Activated CD4-positive, CD25-positive, alpha-beta regulatory T cell (primary cell): ENCODE results near the gene MBLAC2.

Source experiments
- DNase-seq, 4 experiments: peaks; one replicate each; lab custom pipeline; 2025; lab: John Stamatoyannopoulos, UW

The MBLAC2 gene

DNA sequence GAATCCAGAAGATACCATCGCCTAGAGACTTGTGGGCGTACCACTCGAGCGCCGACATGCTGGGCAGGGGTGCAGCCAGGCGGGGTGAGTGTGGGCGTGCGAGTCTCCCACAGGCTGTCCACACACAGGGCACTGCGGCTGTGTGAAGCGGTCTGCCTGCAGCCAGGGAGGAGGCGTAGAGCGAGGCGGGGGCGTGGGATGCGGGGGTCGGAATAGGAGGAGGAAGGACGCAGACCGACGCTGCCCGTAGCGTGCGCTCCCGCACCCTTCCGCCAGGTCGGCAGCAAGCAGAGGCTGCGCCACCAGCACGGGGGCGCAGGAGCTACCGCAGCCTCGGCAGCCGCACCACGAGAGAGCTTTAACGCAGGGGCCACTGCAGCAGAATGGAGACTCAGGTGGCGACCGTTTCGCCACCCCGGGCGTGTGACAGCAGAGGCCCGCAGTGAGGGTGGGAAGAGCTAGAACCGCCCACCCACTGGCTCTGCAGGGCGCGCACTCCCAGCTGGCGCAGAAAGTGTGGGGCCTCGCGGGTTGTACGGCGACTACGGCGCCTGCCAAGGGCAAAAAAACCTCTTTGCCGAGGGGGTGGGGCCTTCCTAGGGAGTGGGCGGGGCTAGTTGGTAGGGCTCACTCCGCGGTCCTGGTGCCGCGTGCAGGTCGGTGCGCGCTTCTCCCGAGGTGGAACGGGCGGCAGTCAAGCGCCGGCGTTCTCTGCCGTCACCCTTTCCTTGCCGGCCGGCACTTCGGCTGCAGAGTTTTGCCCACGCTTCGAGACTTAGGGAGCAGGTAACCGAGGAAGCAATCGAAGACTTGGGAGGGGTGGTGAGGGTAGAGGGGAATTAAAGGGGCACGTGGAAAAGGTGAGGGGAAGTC, at the start of gene MBLAC2, which contains the start of gene POLR3G:
MBLAC2 (minus strand) TSS at position 537 of the 873 bp plus-strand sequence; CDS start at position 58, 479 bp downstream.
POLR3G (plus strand) TSS at position 630 of the 873 bp plus-strand sequence. CDS start 10,704 bp downstream, outside the sequence.
- DNase-seq, result peak; percentile 83 to 89 (median 84)

DNA sequence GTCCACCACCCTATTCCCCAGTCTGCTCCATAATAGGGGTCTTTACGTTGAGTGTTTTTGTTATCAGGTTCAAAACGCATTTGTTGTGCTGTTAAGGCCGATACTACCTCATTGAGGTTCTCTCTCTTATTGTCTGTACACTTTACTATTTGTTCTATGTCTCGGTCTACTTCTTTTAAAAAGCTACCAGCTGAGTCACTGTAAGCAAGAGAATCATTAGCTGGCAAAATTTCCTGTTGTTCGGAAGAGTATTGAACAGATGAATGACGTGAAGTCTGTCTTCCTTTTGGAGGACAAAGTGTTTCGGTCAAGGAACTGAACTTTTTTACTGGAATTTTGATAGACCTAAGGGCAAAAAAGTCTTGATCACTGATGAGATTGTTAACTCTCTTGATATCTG, 44.5 kb upstream of the MBLAC2 start:
- no peak for DNase-seq

- DNase-seq, result no peak
These were observed 44.1 kb upstream of the MBLAC2 start for GRCh38 chr5:90518661-90519060.

GRCh38 chr5:90514520-90514919, 39.9 kb upstream of the MBLAC2 start:
- DNase-seq, result no peak

DNA sequence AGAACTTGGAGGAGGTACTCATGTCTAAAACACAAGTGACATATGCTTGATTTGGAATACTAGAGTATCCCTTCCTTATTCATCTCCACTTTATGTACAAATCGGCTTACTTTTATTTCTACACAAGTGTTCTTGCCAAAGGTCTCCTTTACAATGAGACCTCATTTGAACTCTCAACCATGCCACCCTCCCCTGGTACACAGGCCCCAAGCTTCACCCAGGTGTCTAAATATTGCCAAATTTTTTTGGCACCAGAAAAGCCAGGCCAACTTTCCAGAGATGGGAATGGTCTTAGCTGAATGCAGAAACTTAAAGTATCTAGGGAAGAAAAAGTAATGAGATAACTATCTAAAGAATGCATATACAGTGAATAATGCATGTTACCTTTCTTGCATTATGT, 35.9 kb upstream of the MBLAC2 start:
- DNase-seq, result no peak

GRCh38 chr5:90506221-90506620, 31.6 kb upstream of the MBLAC2 start:
- no peak for DNase-seq

DNA sequence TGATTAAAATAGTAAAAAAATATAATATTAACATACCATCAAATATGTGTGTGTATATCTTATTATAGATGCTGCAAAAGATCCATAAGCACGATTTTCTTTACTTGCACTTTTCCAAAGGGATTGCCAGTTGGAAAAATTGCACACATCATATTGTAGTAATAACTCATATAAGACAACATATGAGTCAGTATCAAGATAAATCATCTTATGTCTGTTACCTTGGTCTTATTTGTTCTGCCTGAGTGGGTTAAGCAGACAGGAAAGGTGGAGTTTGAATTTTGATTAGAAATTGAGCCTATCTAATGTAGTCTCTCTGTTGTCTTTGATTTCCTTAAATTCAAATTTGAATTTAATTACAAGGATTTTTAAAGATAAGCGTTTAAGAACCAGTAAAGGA, 30.2 kb upstream of the MBLAC2 start:
- DNase-seq, result no peak

GRCh38 chr5:90503596-90503995, 29.0 kb upstream of the MBLAC2 start:
- no peak for DNase-seq

GRCh38 chr5:90495146-90495545, 20.6 kb upstream of the MBLAC2 start:
- DNase-seq, result no peak

DNA sequence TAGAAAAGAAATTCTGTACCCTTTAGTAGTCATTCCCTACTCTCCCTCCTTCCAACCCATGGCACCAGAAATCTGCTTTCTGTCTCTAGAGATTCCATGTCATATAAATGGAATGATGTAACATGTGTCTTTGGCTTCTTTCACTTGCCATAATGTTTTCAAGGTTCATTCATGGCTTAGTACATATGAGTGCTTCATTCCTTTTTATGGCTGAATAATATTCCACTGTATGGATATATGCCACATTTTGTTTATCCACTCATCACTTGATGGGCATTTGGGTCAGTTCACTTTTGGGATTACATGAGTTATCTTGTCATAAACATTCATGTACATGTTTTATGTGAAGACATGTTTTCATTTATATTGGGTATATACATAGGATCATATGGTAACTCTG, 19.5 kb upstream of the MBLAC2 start:
- DNase-seq, result no peak

GRCh38 chr5:90488791-90489190, 14.2 kb upstream of the MBLAC2 start:
- DNase-seq, result no peak

DNA sequence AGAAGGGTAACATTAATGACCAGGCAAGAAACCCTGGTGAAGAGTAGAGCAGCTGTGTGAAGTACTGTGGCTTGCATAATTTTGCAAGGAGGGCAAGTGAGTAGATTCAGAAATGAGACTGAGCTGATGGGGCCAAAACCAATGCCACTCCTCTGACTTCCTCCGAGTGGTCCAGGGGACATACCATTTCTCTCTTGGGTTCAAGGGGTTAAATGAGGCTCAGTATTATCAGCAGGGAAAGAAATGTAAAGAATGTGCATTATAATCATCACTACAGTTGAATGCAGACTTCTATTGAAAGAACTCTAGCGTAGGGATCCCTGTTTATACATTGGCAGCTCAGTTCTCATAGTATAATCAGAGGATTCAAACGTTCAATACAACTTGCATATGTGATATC, 10.0 kb upstream of the MBLAC2 start:
- DNase-seq, result no peak

- no peak for DNase-seq
These were observed 8.6 kb upstream of the MBLAC2 start for GRCh38 chr5:90483206-90483605.

DNA sequence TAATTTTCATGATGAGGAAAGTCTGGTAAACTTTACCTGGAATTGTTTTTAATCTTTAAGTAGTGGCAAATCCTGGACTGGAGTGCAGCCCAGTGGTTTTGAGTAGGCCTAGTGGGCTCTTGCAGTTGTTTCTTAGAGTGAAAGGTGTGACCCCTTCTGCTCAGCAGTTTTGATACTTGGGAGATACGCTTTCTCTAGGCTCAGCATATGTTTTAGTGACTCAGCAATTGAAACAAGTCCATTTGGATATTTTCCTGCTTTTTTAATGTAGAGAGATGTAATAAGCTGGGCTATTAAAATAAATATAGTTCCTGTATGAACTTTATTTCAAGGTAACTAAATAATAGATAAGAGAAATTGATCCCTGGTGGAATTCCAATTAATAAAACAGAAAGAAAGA, 6.1 kb upstream of the MBLAC2 start:
- DNase-seq, result no peak

DNA sequence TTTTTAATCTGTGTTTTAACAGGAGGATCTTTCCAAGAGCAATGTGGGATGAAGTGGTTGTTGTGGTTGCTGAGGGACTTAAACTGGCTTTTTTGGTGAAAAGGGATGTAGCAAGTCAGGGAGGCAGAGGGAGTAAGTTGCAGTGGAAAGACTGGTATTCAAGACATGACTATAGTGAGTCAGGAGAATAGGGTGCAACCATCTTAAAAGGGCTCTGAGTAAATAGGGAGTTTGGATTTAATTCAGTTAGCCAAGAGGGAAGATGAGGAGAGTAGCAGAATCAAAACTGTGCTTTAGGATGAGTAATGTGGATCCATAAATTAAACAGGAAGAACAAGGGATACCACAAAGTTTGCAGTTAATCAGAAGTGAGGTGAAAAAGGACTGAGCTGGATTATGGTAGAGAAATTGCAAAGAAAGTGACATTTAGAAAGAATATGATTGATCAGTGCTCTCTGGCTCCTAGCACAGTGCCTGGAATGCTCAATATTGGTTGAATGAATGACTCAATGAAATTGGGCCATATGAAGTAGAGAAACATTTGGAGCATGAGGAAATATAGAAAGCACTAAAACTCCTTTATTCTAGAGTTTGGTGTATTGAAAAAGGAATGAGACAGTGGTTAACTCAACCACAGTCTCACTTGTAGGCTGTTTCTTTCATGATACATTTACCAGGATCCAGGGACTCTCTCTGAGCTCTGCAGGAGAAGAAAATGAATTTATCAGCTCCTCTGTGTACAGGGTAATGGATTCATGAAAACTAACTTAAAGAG, 5.2 kb upstream of the MBLAC2 start:
- DNase-seq, result no peak

- DNase-seq, result no peak
These were observed 3.1 kb upstream of the MBLAC2 start for GRCh38 chr5:90477621-90478215.

GRCh38 chr5:90477073-90477472, 2.5 kb upstream of the MBLAC2 start:
- DNase-seq, result no peak

DNA sequence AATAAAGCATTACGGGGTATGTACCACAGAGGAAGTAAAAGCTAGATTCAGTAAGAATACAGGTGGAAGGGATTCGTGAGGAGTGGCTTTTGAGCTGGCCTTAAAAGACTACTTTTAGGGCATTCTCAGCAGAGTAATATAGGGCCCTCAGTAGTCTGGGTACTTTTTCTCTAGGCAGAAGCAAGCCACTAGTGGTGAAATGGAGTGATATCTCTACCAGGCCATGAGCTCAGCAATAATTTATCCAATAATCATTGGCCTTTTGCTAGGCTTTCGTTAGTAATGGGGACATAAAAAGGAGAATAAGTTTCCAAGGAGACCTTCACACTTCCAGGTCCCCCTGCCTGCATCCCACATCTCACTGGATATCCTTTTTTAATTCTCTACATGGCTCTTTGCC, 1.8 kb upstream of the MBLAC2 start:
- no peak for DNase-seq

DNA sequence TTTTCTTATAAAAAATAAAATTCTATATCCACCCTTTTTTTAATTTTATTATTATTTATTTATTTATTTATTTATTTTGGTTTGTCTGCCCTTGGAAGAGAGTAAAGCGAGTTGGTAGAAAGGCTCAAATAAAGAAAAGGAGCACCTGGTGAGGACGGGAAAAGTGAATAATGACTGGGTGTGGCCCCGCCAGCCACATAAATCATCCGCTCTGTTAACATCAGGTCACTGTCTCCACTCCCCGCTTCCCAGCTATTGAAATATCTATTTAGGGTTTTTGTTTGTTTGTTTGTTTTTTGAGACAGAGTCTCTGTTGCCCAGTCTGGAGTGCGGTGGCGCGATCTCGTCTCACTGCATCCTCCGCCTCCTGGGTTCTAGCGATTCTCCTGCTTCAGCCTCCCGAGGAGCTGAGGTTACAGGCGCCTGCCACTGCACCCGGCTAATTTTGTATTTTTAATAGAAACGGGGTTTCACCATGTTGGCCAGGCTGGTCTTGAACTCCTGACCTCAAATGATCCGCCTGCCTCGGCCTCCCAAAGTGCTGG, 937 bp upstream of the MBLAC2 start:
- no peak for DNase-seq

GRCh38 chr5:90473396-90474234, 956 bp downstream of the MBLAC2 start:
- DNase-seq, result peak in 1 of 4 experiments; percentile 2

DNA sequence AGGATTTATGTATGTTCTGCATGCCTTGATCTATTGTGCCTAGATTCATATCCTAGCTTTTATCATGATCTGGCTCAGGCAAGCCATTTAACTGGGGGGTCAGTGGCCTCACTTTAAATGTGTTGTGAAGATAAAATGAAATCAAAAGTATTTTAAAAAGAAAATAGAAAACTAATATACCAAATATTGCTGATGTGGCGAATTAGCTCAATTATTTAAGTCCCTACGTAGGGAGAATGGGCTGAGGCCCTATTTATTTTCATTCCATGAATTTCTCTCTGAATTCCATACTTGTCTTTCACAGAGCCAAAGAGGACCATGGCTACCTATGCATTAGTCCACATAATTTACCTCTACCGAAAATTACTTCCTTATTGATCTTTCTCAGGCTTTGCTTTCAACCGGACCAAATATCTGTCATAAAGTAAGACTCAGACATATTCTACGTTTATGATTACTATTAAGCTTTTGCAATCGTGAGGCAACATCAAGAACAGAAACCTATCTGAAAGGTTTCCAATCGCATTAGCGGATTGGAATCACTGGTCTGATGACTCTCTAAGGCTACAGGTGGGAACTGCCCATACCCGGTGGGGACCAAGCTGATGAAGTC, 1.7 kb downstream of the MBLAC2 start:
- DNase-seq, result no peak
